ENCODE data around the gene DOCK10. TPM values are rescaled to one million over a fixed set of nuclear protein-coding genes. Genes with fewer than 3 reads are reported as not detected.

Gene DOCK10
- total and polyA plus RNA-seq, 11 donors, result 0.31 to 28.6 (median 2.0) TPM

DNA sequence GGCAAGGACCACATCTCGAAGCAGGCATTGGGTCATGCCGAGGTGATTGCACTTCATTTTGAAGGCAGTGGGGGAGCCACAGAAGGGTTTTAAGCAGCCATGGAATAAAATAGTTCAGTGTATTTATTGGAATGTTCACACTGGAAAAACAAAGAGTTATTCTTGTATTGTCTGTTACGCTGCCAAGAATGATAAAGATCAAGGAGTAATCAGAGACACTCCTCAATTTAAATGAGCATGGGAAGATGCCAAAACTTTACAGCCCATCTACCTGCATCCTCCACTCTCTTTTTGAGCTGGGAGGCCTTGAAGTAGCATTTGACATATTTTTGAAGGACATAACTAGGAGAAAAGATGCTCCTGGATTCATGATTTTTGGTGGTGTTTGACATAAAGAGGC lies 112.8 kb downstream of the DOCK10 start:
- peak overlapping the region in 1 of 12 donors; percentile 83 for H3K27ac ChIP-seq
- no peaks in the 10 kb centered on the region for H3K9me3 ChIP-seq
- H3K4me3 ChIP-seq, result no peak overlapping the region
- WGBS, 4 donors, result 79 to 89% (median 81%) methylated on average over 3 of the region's 3 CpGs
- DNase-seq (no peak), ATAC-seq (no peak)
- intact Hi-C loops (cut with DNase I), result no loop called here
- peaks cover 0 to 22% (median 0%) of the 10 kb centered on the region in 9 donors for H3K36me3 ChIP-seq
- no peaks in the 10 kb centered on the region for H3K27me3 ChIP-seq
- peaks cover 0 to 98% (median 2%) of the 10 kb centered on the region in 12 donors for H3K4me1 ChIP-seq
- TF ChIP-seq, protein P1, sequence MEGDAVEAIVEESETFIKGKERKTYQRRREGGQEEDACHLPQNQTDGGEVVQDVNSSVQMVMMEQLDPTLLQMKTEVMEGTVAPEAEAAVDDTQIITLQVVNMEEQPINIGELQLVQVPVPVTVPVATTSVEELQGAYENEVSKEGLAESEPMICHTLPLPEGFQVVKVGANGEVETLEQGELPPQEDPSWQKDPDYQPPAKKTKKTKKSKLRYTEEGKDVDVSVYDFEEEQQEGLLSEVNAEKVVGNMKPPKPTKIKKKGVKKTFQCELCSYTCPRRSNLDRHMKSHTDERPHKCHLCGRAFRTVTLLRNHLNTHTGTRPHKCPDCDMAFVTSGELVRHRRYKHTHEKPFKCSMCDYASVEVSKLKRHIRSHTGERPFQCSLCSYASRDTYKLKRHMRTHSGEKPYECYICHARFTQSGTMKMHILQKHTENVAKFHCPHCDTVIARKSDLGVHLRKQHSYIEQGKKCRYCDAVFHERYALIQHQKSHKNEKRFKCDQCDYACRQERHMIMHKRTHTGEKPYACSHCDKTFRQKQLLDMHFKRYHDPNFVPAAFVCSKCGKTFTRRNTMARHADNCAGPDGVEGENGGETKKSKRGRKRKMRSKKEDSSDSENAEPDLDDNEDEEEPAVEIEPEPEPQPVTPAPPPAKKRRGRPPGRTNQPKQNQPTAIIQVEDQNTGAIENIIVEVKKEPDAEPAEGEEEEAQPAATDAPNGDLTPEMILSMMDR (IDR thresholded peaks at IDR 0.05), result no peak
- no peak for TF ChIP-seq POLR2A (IDR thresholded peaks at IDR 0.05)

DNA sequence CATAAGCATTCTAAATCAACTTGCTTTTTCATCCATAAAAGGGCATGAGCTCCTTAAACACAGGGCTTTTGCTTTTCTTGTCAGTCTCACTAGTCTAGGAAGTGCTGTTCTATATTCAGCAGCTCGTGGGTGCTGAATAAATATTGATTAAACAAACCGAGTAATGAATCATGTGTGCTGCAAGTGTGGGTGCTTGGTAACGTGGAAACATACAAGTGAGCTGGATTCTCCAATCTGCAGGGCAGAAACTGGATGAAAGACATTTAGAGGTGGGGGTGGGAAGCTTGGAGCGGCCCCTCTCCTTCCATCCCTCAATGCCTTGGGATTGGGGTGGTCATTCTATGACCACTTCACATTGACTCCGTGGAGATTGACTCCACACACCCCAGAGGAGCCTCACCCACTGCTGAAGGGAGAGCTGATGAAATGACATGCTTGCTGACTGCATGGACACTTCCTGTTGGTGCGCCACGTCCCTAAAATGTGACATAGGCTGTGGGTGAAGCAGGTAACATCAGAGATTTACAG lies 114.6 kb downstream of the DOCK10 start:
- Histone ChIP-seq H3K4me3 (no peak overlapping the region), H3K27ac (peak overlapping the region in 1 of 12 donors; percentile 79), H3K9me3 (no peaks in the 10 kb centered on the region), H3K27me3 (no peaks in the 10 kb centered on the region), H3K4me1 (peaks cover 0 to 98% (median 0%) of the 10 kb centered on the region in 12 donors), H3K36me3 (peaks cover 0 to 22% (median 0%) of the 10 kb centered on the region in 9 donors)
- DNase-seq (no peak), ATAC-seq (peak in 2 of 4 donors; percentile 52 to 55)
- intact Hi-C loops (cut with DNase I), result no loop called here
- WGBS, 4 donors, result 48 to 73% (median 57%) methylated on average over 7 of the region's 7 CpGs
- TF ChIP-seq, protein P1 (IDR thresholded peaks at IDR 0.05), result no peak
- TF ChIP-seq POLR2A (IDR thresholded peaks at IDR 0.05), result no peak

DNA sequence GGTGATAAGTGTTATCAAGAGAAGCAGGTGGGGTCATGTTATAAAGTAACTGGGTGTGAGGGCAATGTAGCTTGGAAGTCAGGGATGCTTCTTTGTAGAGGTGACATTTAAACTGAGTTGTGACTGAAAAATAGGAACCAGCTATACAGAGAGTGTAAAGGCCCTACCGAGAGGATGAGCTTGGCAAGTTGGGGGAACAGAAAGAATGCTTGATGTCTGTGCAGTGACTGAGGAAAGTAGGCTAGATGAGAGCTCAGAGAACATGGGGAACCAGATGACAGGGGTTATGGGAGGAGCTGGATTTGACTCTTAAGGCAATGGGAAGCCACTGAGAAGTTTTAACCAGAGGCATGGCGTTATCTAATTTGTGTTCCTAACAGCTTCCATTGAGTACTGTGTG lies 115.3 kb downstream of the DOCK10 start:
- ATAC-seq, result no peak
- H3K9me3 ChIP-seq, result no peaks in the 10 kb centered on the region
- H3K4me1 ChIP-seq, result peaks cover 0 to 98% (median 0%) of the 10 kb centered on the region in 12 donors
- peaks cover 0 to 22% (median 0%) of the 10 kb centered on the region in 9 donors for H3K36me3 ChIP-seq
- intact Hi-C loops (cut with DNase I), result no loop called here
- H3K4me3 ChIP-seq, result no peak overlapping the region
- H3K27ac ChIP-seq, result peak overlapping the region in 2 of 12 donors; percentile 46 to 79
- WGBS, 4 donors, result 57 to 74% (median 69%) methylated on average over 2 of the region's 2 CpGs
- no peaks in the 10 kb centered on the region for H3K27me3 ChIP-seq
- TF ChIP-seq POLR2A (IDR thresholded peaks at IDR 0.05), result no peak
- TF ChIP-seq, protein P1 (IDR thresholded peaks at IDR 0.05), result no peak
- DNase-seq, result no peak

DNA sequence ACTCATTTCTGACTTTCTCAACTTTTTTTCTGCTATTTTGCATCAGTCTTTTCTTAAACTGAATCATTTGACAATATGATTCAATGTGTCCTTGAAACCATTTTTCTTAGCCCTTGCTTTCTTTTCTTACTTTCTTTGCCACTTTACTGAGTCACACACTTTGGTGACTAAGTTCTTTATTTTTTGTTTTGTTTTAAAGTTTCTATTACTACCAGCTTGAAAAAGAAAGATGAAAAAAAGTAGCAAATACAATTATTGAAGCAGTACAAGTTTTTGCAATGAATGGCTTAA lies 116.5 kb downstream of the DOCK10 start:
- H3K9me3 ChIP-seq, result no peaks in the 10 kb centered on the region
- H3K36me3 ChIP-seq, result peaks cover 0 to 16% (median 0%) of the 10 kb centered on the region in 9 donors
- H3K4me1 ChIP-seq, result peaks cover 0 to 96% (median 0%) of the 10 kb centered on the region in 12 donors
- DNase-seq (no peak), ATAC-seq (no peak)
- TF ChIP-seq, protein P1 (IDR thresholded peaks at IDR 0.05), result no peak
- TF ChIP-seq POLR2A (IDR thresholded peaks at IDR 0.05), result no peak
- intact Hi-C loops (cut with DNase I), result no loop called here
- H3K27me3 ChIP-seq, result no peaks in the 10 kb centered on the region
- H3K4me3 ChIP-seq, result no peak overlapping the region
- peak overlapping the region in 1 of 12 donors; percentile 79 for H3K27ac ChIP-seq

All from heart left ventricle (tissue), 16 donors.